ENCODE results near the gene KMT2E. TPM values are rescaled to one million over a fixed set of nuclear protein-coding genes. Genes with fewer than 3 reads are reported as not detected.
"Not testable (repeated sequence)": the region's sequence is repeated elsewhere in the genome, so short reads cannot be mapped to it uniquely, and the experiment has no call there.

The KMT2E gene
- polyA plus RNA-seq, 2 of the 4 experiments (the other 2 are of a cell fraction): 9.4 to 23.4 TPM

GRCh38 chr7:105050493-105050892 lies 36.5 kb downstream of the KMT2E start:
- no peak for TF ChIP-seq MAZ (IDR thresholded peaks at IDR 0.05; ENCODE audit: borderline replicate concordance, low read depth, low read length)
- TF ChIP-seq NFE2L2 (conservative IDR thresholded peaks at IDR 0.05; ENCODE audit: low read length): no peak
- TF ChIP-seq KDM1A (IDR thresholded peaks at IDR 0.05; ENCODE audit: low read depth): no peak
- no peak for TF ChIP-seq MAFK (IDR thresholded peaks at IDR 0.05; ENCODE audit: partially characterized antibody)
- TF ChIP-seq BCL3 (IDR thresholded peaks at IDR 0.05): no peak
- TF ChIP-seq RFX5 (IDR thresholded peaks at IDR 0.05): no peak
- TF ChIP-seq HMGXB4 (CRISPR knock-in tag; IDR thresholded peaks at IDR 0.05; ENCODE audit: borderline replicate concordance): no peak
- TF ChIP-seq HES2 (IDR thresholded peaks at IDR 0.05): no peak
- TF ChIP-seq FOSB (CRISPR knock-in tag; IDR thresholded peaks at IDR 0.05): no peak
- no peak for TF ChIP-seq SMC3 (IDR thresholded peaks at IDR 0.05)
- TF ChIP-seq SREBF2 (IDR thresholded peaks at IDR 0.05): no peak
- TF ChIP-seq CBX8 (IDR thresholded peaks at IDR 0.05): no peak
- no peak for TF ChIP-seq USF2 (IDR thresholded peaks at IDR 0.05)
- TF ChIP-seq NR3C1 (IDR thresholded peaks at IDR 0.05): no peak
- FAIRE-seq (no peak), ATAC-seq (no peak), DNase-seq (ENCODE audit: low read depth in 1 of 2, low spot score in 1 of 2) (no peak)
- H3K9me3 ChIP-seq: no peaks in the 10 kb centered on the region
- H3K4me2 ChIP-seq: no peak overlapping the region
- ChIA-PET CTCF (interaction anchor here (0.8 kb wide), 1 partner anchor 55 kb away, joined by 3 read pairs; no protein-coding TSS in a partner anchor), POLR2A (no interaction called here)
- H3K4me1 ChIP-seq: peaks cover 24% of the 10 kb centered on the region
- no peak overlapping the region for H3K4me3 ChIP-seq
- 100% methylated on average over 1 of the region's 1 CpG for WGBS (ENCODE audit: missing lambda C conversion rate)
- no peak overlapping the region for H3K27ac ChIP-seq

GRCh38 chr7:105050899-105051298 lies 36.9 kb downstream of the KMT2E start:
- H3K4me2 ChIP-seq; ATAC-seq; FAIRE-seq; H3K27ac ChIP-seq; H3K4me3 ChIP-seq; DNase-seq (ENCODE audit: low read depth in 1 of 2, low spot score in 1 of 2); H3K9me3 ChIP-seq; POLR2A ChIA-PET: not testable (repeated sequence)
- 93% methylated on average over 7 of the region's 7 CpGs for WGBS (ENCODE audit: missing lambda C conversion rate)
- peaks cover 22% of the 10 kb centered on the region for H3K4me1 ChIP-seq
- CTCF ChIA-PET: interaction anchor here (0.8 kb wide), 1 partner anchor 55 kb away, joined by 3 read pairs; no protein-coding TSS in a partner anchor

GRCh38 chr7:105055084-105055483 lies 41.1 kb downstream of the KMT2E start:
- ChIA-PET CTCF (interaction anchor here (0.7 to 1.1 kb wide), 4 partner anchors 10 to 73 kb away, joined by 3 to 4 read pairs (median 3); no protein-coding TSS in a partner anchor), POLR2A (interaction anchor here (0.6 to 0.7 kb wide), 2 partner anchors 13 to 266 kb away, joined by 3 to 4 read pairs; no protein-coding TSS in a partner anchor)
- H3K9me3 ChIP-seq: no peaks in the 10 kb centered on the region
- DNase-seq (ENCODE audit: low read depth in 1 of 2, low spot score in 1 of 2): no peak
- 86% methylated on average over 2 of the region's 2 CpGs for WGBS (ENCODE audit: missing lambda C conversion rate)
- H3K4me3 ChIP-seq: no peak overlapping the region
- no peak overlapping the region for H3K4me2 ChIP-seq
- no peak overlapping the region for H3K27ac ChIP-seq
- no peak for ATAC-seq
- H3K4me1 ChIP-seq: peaks cover 6% of the 10 kb centered on the region; the same call in 1 of the 3 replicates
- FAIRE-seq: no peak
- TF ChIP-seq HDAC2 (IDR thresholded peaks at IDR 0.05) (no peak), POLR2AphosphoS2 (conservative IDR thresholded peaks at IDR 0.05; ENCODE audit: low read length) (no peak), ZNF302 (CRISPR knock-in tag; IDR thresholded peaks at IDR 0.05) (no peak), RCOR1 (IDR thresholded peaks at IDR 0.05; ENCODE audit: low read depth, low read length) (no peak), NPAS2 (CRISPR knock-in tag; IDR thresholded peaks at IDR 0.05; ENCODE audit: borderline replicate concordance) (no peak), SMC3 (IDR thresholded peaks at IDR 0.05) (no peak), HOXB5 (CRISPR knock-in tag; IDR thresholded peaks at IDR 0.05) (no peak), NR3C1 (IDR thresholded peaks at IDR 0.05) (no peak), HMGXB4 (CRISPR knock-in tag; IDR thresholded peaks at IDR 0.05; ENCODE audit: borderline replicate concordance) (no peak), MAZ (IDR thresholded peaks at IDR 0.05; ENCODE audit: borderline replicate concordance, low read depth, low read length) (no peak), EHMT2 (IDR thresholded peaks at IDR 0.05; ENCODE audit: low read depth) (no peak), EP300 (IDR thresholded peaks at IDR 0.05) (no peak), CBX2 (IDR thresholded peaks at IDR 0.05; ENCODE audit: borderline replicate concordance, low read depth) (no peak), CHD2 (IDR thresholded peaks at IDR 0.05; ENCODE audit: low read length, partially characterized antibody) (no peak), USF2 (IDR thresholded peaks at IDR 0.05) (no peak), ZC3H11A (IDR thresholded peaks at IDR 0.05) (no peak), POLR2A (IDR thresholded peaks at IDR 0.05; ENCODE audit: low read length) (no peak), HES2 (IDR thresholded peaks at IDR 0.05) (no peak), HEYL (CRISPR knock-in tag; IDR thresholded peaks at IDR 0.05) (no peak)
